Smooth muscle cell (in vitro differentiated cells): ENCODE data around the gene TMEM181. TPM values are rescaled to one million over a fixed set of nuclear protein-coding genes. Genes with fewer than 3 reads are reported as not detected.
"Not testable (repeated sequence)": the region's sequence is repeated elsewhere in the genome, so short reads cannot be mapped to it uniquely, and the experiment has no call there.

Experiments used
- DNase-seq: peaks from one replicate; lab custom pipeline; 2025; ENCODE audit not compliant: unreplicated experiment; lab: John Stamatoyannopoulos, UW
- H2AFZ ChIP-seq: fragments of 200-600 bp; sonication (generic); 2 replicates; pipeline ENCODE4 v1.6.0; 2016; ENCODE audit warnings: antibody characterized with exemption, low read depth, mild to moderate bottlenecking
- H3F3A ChIP-seq: fragments of 200-600 bp; sonication (generic); 2 replicates; pipeline ENCODE4 v1.6.0; 2017; ENCODE audit warnings: antibody characterized with exemption, low read depth
- H3K27ac ChIP-seq: fragments of 200-600 bp; sonication (generic); 2 replicates; pipeline ENCODE4 v1.5.1; 2016; ENCODE audit warnings: low read depth, mild to moderate bottlenecking
- H3K27me3 ChIP-seq: fragments of 200-600 bp; sonication (generic); 2 replicates; pipeline ENCODE4 v1.6.1; 2016; ENCODE audit warnings: low read depth, mild to moderate bottlenecking
- H3K36me3 ChIP-seq: fragments of 200-600 bp; sonication (generic); 2 replicates; pipeline ENCODE4 v1.5.1; 2016; ENCODE audit warnings: low read depth
- H3K4me1 ChIP-seq: fragments of 200-600 bp; sonication (generic); 2 replicates; pipeline ENCODE4 v1.5.1; 2016; ENCODE audit warnings: low read depth
- H3K4me2 ChIP-seq: fragments of 200-600 bp; sonication (generic); 2 replicates; pipeline ENCODE4 v1.6.0; 2016; ENCODE audit warnings: mild to moderate bottlenecking
- H3K4me3 ChIP-seq: fragments of 200-600 bp; sonication (generic); 2 replicates; pipeline ENCODE4 v1.5.1; 2016; ENCODE audit warnings: mild to moderate bottlenecking
- H3K79me2 ChIP-seq: fragments of 200-600 bp; sonication (generic); 2 replicates; pipeline ENCODE4 v1.6.0; 2016; ENCODE audit warnings: low read depth, mild to moderate bottlenecking
- H3K9ac ChIP-seq: fragments of 200-600 bp; sonication (generic); 2 replicates; pipeline ENCODE4 v1.6.0; 2016; ENCODE audit warnings: low read depth
- H3K9me3 ChIP-seq: fragments of 200-600 bp; sonication (generic); replicated peaks from 2 replicates; pipeline ENCODE4 v1.5.1; 2016; ENCODE audit warnings: low read depth
- H4K20me1 ChIP-seq: fragments of 200-600 bp; sonication (generic); 2 replicates; pipeline ENCODE4 v1.6.0; 2016; ENCODE audit warnings: low read depth
- WGBS: methylation state at CpG from one replicate; pipeline ENCODE4 v1.1.7; 2016; ENCODE audit warnings: low lambda C conversion rate; 5-methylcytosine and 5-hydroxymethylcytosine counted together
- polyA plus RNA-seq: library from polyadenylated mRNA; unstranded; fragments of >200 nt; fragmentation: Nextera tagmentation; extraction: Ambion mirVana; gene quantifications from 2 replicates; pipeline ENCODE4 v1.2.1, GENCODE V29; 2016
- total RNA-seq: library from RNA; depleted of rRNA; stranded (reverse); fragments of >200 nt; gene quantifications from 2 replicates; pipeline ENCODE4 v1.2.3, GENCODE V29; 2014
- TF ChIP-seq, protein P1 (sequence below): fragments of 200-600 bp; sonication (generic); IDR thresholded peaks from 2 replicates; pipeline ENCODE4 v1.5.1; 2017; ENCODE audit warnings: borderline replicate concordance, mild to moderate bottlenecking, antibody characterized with exemption; ENCODE audit not compliant: insufficient read depth, poor library complexity, severe bottlenecking

TMEM181 gene
- total and polyA plus RNA-seq, 2 experiments from 2014 or later, result 15.3 to 29.0 TPM

DNA sequence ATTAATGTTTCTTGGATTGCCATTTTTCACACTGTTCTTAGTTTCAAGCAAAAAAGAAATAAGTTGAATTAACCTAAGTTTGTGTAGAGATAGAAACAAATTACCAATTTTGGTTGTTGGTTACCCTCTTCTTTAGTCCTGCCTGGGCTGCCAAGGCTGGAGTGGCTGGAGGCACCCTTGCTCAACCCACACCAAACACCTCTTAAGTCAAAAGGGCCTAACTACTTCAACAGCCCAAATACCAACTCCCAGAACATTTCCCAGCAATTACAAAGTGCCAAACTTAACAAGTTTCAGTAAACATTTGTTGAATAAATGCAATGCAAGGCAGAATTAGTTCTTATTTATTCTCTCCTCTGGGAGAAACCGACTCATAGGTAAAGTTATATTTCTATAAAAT, 38.1 kb upstream of the TMEM181 start:
- TF ChIP-seq, protein P1, sequence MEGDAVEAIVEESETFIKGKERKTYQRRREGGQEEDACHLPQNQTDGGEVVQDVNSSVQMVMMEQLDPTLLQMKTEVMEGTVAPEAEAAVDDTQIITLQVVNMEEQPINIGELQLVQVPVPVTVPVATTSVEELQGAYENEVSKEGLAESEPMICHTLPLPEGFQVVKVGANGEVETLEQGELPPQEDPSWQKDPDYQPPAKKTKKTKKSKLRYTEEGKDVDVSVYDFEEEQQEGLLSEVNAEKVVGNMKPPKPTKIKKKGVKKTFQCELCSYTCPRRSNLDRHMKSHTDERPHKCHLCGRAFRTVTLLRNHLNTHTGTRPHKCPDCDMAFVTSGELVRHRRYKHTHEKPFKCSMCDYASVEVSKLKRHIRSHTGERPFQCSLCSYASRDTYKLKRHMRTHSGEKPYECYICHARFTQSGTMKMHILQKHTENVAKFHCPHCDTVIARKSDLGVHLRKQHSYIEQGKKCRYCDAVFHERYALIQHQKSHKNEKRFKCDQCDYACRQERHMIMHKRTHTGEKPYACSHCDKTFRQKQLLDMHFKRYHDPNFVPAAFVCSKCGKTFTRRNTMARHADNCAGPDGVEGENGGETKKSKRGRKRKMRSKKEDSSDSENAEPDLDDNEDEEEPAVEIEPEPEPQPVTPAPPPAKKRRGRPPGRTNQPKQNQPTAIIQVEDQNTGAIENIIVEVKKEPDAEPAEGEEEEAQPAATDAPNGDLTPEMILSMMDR, result no peak
- H3K9me3 ChIP-seq, result no peaks in the 10 kb centered on the region
- no peak overlapping the region for H3K9ac ChIP-seq
- no peak for DNase-seq
- no peak overlapping the region for H2AFZ ChIP-seq
- no peaks in the 10 kb centered on the region for H3F3A ChIP-seq
- H4K20me1 ChIP-seq, result no peaks in the 10 kb centered on the region
- H3K79me2 ChIP-seq, result no peaks in the 10 kb centered on the region
- H3K27me3 ChIP-seq, result no peaks in the 10 kb centered on the region
- peaks cover 6% of the 10 kb centered on the region for H3K4me1 ChIP-seq
- H3K27ac ChIP-seq, result no peak overlapping the region
- H3K4me2 ChIP-seq, result no peak overlapping the region
- no peak overlapping the region for H3K4me3 ChIP-seq
- no peaks in the 10 kb centered on the region for H3K36me3 ChIP-seq
- 83% methylated on average over 1 of the region's 1 CpG for WGBS

DNA sequence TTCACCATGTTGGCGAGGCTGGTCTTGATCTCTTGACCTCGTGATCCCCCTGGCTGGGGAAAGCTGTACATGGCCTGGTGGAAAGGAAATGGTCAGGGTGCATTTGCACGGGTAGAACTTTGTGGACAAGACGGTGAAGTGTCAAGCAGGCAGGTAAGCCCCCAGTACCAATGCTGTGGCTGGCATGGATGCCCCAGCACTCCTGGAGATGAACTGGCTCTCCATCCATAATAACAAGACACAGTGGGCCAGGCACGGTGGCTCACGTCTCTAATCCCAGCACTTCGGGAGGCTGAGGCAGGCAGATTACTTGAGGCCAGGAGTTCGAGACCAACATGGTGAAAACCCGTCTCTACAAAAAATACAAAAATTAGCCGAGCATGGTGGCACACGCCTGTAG, 37.3 kb upstream of the TMEM181 start:
- H3K4me1 ChIP-seq, result peaks cover 6% of the 10 kb centered on the region
- 95% methylated on average over 11 of the region's 11 CpGs for WGBS
- DNase-seq, result no peak
- no peak overlapping the region for H3K4me3 ChIP-seq
- no peaks in the 10 kb centered on the region for H4K20me1 ChIP-seq
- TF ChIP-seq, protein P1, result no peak
- H3F3A ChIP-seq, result no peaks in the 10 kb centered on the region
- no peaks in the 10 kb centered on the region for H3K36me3 ChIP-seq
- no peaks in the 10 kb centered on the region for H3K9me3 ChIP-seq
- no peak overlapping the region for H3K4me2 ChIP-seq
- no peak overlapping the region for H3K27ac ChIP-seq
- H2AFZ ChIP-seq, result no peak overlapping the region
- no peaks in the 10 kb centered on the region for H3K79me2 ChIP-seq
- no peaks in the 10 kb centered on the region for H3K27me3 ChIP-seq
- no peak overlapping the region for H3K9ac ChIP-seq

DNA sequence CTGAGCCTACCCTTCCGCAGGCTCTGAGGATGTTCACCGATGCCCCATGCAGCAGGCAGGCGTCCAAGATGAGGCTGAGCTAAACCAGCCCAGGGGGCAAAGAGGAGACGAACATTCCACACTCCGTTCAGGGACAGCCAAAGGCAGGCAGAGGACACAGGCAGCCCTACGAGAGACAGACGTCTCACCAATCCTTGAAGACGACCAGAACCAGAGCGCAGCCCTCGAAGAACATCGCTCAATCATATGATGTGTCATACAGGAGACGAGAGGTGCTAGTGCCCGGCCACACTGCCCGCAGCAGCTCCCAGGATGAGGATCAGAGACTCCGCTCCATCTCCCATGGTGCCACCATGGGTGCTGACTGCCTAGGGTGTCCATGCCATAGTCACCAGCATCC, 35.6 kb upstream of the TMEM181 start:
- TF ChIP-seq, protein P1, result no peak
- Histone ChIP-seq H3K27me3 (no peaks in the 10 kb centered on the region), H3K4me2 (no peak overlapping the region), H3K36me3 (no peaks in the 10 kb centered on the region), H3K27ac (no peak overlapping the region), H2AFZ (no peak overlapping the region), H3K79me2 (no peaks in the 10 kb centered on the region), H3K4me3 (no peak overlapping the region), H3F3A (no peaks in the 10 kb centered on the region), H3K9me3 (no peaks in the 10 kb centered on the region), H3K9ac (no peak overlapping the region), H4K20me1 (no peaks in the 10 kb centered on the region), H3K4me1 (no peaks in the 10 kb centered on the region)
- DNase-seq, result no peak
- 93% methylated on average over 15 of the region's 15 CpGs for WGBS

DNA sequence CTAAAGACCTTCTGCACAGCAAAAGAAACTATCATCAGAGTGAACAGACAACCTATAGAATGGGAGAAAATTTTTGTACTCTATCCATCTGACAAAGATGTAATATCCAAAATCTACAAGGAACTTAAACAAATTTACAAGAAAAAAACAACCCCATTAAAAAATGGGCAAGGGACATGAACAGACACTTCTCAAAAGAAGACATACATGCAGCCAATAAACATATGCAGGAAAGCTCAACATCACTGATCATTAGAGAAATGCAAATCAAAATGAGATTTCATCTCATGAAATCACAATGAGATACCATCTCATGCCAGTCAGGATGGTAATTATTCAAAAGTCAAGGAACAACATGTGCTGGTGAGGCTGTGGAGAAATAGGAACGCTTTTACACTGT, 32.0 kb upstream of the TMEM181 start:
- not testable (repeated sequence) for H3K27me3 ChIP-seq, DNase-seq, H3K4me2 ChIP-seq, H4K20me1 ChIP-seq, H2AFZ ChIP-seq, H3K36me3 ChIP-seq, H3K79me2 ChIP-seq, H3F3A ChIP-seq, H3K27ac ChIP-seq, H3K4me1 ChIP-seq, H3K9ac ChIP-seq, H3K9me3 ChIP-seq, H3K4me3 ChIP-seq
- 90% methylated on average over 1 of the region's 1 CpG for WGBS
